ENCODE data around the gene SUN5.
"Not testable (repeated sequence)": the region's sequence is repeated elsewhere in the genome, so short reads cannot be mapped to it uniquely, and the experiment has no call there.

Gene SUN5

DNA sequence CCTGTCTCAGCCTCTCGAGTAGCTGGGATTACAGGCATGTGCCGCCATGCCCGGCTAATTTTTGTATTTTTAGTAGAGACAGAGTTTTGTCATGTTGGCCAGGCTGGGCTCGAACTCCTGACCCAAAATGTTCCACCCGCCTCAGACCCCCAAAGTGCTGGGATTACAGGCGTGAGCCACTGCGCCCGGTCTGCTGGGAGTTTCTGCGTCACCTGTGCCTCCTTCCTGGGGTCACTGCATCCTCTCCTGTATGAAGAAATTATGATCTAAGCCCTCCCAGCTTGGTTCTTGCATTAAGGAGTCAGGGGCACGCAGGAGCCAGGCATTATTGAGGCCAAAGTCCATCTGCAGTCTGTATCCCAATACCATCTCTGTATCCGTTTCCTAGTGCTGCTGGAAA lies 41.6 kb downstream of the SUN5 start:
- not testable (repeated sequence) for DNase-seq

- no peak for DNase-seq
These were observed 42.2 kb downstream of the SUN5 start for GRCh38 chr20:32962053-32962452.

GRCh38 chr20:32960849-32961731 lies 43.1 kb downstream of the SUN5 start:
- DNase-seq = no peak

- no peak for DNase-seq
These were observed 44.1 kb downstream of the SUN5 start for GRCh38 chr20:32960222-32960518.

GRCh38 chr20:32959351-32960221 lies 44.6 kb downstream of the SUN5 start:
- no peak for DNase-seq

DNA sequence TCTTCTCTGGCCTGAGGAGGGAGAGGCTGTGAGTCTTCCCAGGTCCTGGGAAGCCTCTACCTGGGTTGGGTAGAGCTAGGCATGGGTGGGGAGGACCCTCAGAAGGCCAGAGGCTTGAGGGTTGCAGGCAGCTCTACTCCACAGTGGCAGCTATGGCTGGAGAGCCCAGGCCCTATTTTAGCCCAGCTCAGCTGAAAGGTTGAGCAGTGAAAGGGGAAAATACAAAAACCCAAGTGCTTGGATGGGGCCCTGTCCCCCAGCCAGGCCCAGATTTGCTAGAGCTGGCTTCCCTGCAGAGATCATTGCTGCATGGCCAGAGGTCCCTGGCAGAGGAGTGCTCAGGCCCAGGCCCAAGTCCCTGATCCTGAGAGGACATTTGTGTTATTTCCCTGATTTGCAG lies 45.7 kb downstream of the SUN5 start:
- DNase-seq = no peak

- no peak for DNase-seq
These were observed 46.8 kb downstream of the SUN5 start for GRCh38 chr20:32957459-32957858.

GRCh38 chr20:32950539-32950938 lies 53.7 kb downstream of the SUN5 start:
- DNase-seq = not testable (repeated sequence)

- DNase-seq = no peak
These were observed 57.6 kb downstream of the SUN5 start for GRCh38 chr20:32946629-32947028.

DNA sequence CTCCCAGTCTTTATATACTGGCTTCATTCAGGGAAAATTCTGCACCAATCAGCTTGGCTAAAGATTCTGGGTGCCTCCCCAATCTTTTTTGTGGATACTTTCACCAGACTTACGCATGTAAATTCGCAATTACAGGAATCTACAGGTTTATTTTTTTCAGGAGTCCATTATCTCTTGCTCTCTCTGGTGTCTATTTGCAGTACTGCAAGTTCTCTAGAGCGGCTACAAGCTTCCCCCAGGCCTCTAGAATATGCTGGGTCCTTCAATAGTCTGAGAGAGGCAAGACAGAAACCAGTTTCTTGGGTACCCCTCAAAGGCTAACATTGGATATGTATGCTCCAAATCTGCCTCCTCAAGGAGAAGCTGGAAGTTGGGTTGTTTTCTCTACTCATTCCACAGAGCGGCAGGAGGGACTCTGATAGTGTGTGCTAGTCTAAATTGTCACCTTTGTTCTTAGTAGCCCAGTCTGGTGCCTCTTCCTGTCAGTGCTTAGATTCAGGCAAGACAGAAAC lies 58.5 kb downstream of the SUN5 start:
- no peak for DNase-seq

DNA sequence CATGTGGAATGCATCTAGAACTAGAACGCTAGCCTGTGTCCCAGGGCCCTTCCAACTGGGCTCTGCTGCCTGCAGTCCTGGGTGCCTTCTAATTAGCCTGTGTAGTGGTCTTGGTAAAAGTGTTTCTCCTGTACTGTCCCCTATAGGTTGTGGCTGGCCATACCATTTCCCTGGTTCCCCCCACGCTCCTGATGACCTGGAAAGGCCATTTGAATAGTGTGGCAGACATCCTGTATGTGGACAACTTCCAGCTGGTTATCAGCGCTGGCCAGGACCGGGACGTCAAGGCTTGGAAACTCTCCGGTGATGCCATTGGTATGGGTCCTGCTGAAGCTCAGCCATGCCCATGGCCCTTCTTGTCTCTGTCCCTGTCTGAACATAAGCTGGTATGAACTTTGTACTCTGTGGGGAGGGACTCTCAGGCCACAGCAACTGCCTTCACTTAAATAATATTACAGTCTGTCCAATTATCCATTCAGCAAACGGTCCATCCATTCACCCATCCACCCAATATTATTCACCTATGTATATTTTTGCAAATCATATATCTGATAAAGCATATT lies 60.7 kb downstream of the SUN5 start:
- no peak for DNase-seq

DNA sequence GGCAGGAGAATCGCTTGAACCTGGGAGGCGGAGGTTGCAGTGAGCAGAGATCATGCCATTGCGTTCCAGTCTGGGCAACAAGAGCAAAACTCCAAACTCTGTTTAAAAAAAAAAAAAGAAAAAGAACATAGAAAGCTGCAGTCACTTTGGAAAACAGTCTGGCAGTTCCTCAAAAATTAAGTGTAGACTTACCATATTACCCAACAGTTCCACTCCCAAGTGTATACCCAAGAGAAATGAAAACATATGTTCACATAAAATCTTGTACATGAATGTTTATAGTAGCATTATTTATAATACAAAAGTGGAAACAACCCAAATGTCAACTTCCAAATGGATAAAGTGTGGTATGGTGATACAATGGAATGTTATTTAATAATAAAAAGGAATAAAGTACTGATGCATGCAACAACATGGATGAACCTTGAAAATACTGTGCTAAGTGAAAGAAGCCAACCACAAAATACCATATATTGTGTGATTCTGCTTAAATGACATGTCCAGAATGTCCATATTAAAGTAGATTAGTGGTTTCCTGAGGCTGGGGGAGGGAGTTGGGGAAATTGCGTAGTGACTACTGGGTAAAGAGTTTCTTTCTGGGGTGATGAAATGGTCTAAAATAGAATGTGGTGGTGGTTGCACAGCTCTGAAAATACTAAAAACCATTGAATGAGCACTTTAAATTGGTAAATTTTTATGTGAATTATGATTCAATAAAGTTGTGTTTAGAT lies 62.9 kb downstream of the SUN5 start:
- no peak for DNase-seq

DNA sequence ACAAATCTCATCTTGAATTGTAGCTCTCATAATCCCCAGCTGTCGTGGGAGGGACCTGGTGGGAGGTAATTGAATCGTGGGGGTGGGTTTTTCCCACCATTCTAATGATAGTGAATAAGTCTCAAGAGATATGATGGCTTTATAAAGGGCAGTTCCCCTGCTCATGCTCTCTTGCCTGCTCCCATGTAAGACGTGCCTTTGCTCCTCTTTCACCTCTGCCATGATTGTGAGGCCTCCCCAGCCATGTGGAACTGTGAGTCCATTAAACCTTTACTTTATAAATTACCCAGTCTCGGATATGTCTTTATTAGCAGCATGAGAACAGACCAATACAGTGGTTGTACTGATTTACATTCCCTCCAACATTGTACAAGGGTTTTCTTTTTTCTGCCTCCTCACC lies 69.7 kb downstream of the SUN5 start:
- DNase-seq = no peak

Measured in NCI-H1092 (cell line).